Anterior cingulate cortex (tissue), 58 donors: Measurements from ENCODE around the gene SSUH2.
"Not testable (repeated sequence)": the region's sequence is repeated elsewhere in the genome, so short reads cannot be mapped to it uniquely, and the experiment has no call there.

ENCODE experiments used
- DNase-seq, 58 donors: peaks; one replicate each; lab custom pipeline; 2025; lab: John Stamatoyannopoulos, UW

SSUH2 gene

DNA sequence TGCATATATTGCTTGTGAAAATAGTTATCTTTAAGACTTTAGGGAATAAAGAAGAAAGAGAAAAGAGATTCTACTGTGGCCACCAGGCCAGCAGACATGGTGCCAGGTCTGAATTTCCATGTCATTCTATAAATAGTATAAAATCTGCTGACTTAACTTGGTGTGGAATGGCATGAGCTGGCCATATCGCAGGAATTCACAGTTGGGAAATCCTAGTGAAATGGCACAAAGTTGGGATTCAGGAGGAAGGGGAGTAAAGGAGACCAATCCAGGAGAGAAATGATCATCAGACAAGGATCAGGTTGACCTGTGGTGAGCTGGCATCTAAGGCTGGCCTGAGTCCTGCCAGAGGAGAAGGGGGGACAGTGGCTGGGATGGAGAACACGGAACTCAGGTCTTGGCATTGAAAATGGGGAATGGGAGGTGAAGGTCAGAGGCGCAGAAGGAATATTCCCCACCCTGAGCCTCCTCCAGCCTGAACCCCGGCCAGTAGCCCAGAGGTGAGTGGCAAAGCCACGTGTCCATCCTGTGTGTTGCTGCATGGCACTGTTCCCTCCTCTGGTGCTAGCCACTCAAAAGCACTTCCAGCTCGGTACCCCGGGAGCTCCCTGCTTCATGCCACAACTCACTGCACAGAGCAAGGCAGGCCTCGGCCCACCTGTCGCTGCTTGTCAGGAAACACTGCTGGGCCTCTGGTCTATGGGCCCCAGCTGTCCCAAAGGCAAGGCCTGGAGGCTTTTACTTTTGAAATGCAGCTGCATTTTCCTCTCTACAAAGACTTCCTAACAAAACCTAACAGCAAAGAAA is 51.4 kb downstream of the SSUH2 start:
- peak in 3 of 58 donors; percentile 1 to 6 (median 3) for DNase-seq

DNA sequence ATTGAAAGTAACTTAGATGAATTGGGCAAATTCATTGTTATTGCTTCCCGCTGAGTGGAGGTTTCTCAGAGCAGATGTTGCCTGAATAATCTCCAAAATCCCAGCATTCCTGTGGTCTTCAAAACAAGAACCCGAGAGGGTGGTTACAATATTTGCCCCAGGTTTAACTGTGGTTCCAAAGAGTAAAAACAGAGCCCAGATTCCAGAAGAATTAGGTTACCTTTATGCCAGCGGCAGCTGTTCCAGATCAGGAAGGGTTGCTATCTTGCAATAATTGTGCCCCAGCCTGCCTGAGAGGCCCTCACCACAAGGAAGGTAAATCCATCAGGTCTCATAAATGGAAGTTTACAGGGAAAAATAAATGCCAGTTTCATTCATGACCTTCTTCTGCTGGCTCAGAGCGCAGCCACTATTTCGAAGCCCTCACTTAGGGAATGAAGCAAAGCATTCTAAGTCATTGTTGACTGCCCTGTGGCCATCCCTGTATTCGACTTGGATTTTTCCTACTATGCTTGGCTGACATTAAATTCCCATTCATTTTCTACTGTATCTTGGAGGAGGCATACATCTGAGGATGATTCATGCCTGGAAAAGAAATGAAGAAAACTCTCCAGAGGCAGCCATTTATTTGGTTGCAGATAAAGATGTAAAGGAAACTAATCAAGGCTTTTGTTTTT is 54.6 kb downstream of the SSUH2 start:
- no peak for DNase-seq

DNA sequence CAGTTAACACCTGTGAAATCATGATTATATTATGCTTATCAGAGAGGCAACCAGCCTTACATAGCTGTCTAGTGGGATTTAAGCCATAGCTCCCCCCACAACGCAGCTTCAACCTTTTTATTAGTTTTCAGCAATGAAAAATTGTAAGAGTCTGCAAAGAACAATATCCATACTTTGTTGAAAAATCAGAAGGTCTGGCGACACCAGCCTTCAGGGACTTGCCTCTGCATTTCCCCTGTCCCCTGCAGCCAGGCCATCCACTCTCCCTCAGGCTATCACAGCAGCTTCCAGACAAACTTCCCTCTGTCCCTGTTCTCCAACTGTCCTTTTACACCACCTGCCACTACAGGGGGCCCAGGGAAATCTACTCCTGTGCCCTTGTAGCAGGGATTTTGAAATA is 59.9 kb downstream of the SSUH2 start:
- no peak for DNase-seq

DNA sequence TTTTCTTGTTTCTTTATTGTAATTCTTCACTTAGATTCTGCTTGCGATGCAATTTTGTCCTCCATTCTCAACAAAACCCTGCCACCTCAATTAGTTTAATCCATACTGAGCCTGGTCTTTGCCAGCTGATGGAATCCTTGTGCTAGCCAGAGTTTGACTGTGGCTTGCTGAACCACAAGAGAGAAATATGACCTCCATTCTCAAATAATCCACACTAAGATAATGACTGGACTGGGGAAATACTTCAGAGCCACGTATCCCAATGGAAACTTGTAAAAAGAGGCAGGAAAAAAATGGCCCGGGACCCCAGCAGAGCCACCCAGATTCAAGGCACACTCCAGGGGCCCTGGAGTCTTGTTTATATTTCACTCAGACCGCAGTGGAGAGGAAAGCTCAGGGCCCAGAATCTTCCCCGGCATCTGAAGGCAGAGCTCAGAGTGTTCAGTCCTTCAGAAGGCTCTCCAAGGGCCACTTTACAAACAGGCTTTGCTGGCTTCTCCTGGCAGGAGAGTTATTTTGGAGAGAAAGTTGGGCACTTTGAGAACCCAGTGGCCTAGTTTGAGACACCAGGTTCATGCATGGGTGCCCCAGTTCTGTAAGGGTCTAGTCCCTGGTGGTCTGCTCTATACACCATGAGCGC is 62.7 kb downstream of the SSUH2 start:
- DNase-seq = no peak

- DNase-seq = no peak
Observed at GRCh38 chr3:8581373-8581772, 63.2 kb downstream of the SSUH2 start.

- not testable (repeated sequence) for DNase-seq
Observed at GRCh38 chr3:8580434-8580833, 64.2 kb downstream of the SSUH2 start.

DNA sequence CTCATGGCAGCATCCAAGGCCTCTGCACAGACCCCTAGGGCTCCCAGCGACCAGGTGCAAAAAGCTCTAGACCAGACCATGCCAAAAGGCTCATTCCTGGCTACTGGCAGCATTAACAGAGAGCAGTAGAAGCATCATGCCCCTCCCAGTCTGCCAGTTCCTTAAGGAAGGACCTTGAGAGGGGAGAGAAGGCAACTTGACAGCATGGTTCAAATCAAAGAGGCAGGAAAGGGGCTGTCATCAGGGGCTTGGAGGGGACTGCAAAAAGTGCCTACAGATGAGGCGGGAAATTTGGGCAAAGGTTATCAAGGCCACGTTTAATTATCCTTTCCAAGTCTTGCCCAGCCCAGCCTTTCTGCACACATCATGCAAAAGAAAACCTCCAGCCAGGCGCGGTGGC is 64.7 kb downstream of the SSUH2 start:
- no peak for DNase-seq

DNA sequence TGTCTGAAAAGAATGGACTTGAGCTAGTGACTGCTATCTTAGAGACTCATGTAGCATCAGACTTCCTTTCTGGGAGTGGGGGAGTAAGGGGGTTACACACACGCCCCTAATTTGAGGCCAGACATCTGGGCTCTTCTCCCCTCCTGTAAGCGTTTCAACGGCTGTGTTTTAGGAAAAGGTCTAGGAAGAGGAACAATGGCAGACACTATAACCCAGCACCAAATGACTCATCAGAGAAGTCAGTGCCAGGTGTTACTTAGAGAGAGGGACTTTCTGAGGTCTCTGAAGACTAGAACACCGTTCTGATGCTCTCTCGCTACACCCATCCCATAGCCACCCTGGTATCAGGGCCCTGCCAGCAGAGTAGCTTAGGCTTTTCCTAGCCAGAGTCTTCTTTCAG is 65.5 kb downstream of the SSUH2 start:
- no peak for DNase-seq

DNA sequence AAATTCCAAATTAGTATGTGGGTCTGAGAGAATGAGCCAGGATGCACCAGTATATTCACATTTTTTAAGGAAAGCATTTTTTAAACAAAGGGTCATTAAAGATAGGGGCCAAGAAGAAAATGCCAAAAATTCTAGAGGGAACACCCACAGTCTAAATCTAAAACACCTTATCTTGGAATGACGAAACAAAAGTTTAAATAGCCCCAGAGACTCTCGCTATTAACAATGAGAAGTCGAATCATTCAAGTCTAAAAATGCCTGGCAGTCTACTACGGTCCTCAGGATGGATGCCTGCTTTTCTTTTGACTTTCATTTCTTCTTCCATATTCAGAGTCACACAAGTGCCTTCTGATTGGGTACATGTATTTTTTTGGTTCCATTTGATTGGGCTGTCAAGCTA is 66.3 kb downstream of the SSUH2 start:
- no peak for DNase-seq

DNA sequence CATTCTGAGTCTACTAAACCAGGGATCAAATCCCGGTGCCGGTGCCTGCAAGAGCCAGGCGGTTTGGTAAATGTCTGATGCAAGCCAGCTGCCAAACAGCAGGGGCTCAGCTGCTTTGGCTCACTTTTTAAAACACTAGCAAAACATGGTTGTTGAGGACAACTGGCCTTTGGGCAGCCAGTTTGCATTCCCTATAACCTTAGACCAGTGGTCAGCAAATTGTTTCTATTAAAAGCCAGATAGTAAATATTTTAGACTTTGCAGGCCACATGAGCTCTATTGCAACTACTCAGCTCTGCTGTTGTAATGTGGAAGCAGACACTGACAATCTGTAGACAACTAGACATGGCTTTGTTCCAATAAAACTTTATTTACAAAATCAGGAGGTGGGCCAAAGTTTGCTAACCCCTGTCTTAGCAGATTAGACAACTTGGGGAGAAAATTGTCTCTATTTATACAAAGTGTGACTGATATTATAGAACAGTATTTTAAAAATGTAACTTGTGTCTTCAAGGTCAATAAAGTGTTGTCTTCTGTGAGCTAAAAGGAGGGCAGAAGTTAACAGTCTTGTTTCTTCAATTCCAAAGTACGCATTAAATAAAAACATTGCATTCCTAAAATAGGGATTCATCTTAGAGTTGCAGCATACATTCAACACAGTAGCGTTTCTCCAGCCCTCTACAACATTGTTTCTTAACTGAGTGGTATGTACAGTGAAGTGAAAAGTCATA is 67.6 kb downstream of the SSUH2 start:
- no peak for DNase-seq

GRCh38 chr3:8576436-8576835 is 68.2 kb downstream of the SSUH2 start:
- no peak for DNase-seq

DNA sequence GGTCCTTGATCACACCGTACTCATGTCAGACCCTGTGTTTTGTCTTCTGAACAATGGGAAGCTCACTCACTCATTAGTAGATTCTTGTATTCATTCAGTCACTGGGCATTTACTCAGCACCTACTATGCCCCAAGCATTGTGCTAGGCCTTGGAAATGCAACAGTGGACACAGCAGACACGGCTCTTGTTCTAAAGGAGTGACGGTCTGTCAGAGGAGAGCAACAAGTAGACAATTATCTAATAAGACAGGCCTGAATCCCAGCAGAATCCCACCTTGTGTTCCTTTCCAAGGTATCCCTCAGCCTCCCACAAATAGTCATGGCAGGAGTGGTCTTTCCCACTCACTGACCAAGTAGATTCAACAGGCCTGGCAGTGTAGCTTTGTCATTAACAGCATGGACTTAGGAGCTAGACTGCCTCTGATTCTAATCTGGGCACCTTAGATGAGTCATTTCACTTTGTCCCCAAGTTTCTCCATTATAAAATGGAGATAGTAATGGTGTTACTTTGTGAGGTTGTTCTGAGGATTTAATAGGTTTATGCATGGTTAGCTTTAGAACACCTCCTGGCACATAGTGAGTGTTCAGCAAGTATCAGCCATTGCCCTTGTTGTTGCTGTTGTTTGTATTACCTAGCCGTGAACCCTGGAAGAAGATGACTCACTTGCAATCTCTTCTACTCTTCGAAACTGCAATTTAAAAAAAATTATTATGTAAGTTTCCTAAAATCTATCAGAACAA is 69.1 kb downstream of the SSUH2 start:
- no peak for DNase-seq

DNA sequence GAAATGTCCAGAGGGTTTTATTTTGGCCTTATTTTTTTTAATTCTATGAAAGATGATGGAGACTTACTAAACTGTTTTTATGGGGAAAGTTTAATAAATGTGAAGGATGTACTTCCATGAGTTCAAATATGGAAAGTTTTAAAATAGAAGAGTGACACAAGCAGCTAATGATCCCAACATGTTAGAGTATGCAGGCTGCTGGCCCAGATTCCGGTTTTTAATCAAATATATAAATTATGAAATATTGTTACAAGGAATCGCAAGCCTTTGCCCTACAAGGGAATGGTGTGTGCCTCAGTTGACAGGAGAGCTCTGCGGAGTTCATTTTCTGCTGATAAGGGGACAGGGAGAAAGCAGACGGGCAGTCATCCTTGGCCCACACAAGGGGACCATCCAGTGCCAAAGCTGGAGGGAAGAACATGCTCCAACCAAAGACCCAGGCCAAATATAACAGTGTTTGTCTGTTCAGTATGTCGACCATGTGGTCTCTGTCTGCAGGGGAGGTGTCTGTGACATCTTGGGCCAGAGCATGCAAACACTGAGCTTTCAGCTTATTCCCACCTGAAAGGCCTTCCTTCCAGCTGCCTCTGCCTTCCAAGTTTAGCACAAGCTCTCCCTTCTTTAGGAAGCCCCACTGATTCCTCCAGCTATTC is 69.8 kb downstream of the SSUH2 start:
- no peak for DNase-seq

DNA sequence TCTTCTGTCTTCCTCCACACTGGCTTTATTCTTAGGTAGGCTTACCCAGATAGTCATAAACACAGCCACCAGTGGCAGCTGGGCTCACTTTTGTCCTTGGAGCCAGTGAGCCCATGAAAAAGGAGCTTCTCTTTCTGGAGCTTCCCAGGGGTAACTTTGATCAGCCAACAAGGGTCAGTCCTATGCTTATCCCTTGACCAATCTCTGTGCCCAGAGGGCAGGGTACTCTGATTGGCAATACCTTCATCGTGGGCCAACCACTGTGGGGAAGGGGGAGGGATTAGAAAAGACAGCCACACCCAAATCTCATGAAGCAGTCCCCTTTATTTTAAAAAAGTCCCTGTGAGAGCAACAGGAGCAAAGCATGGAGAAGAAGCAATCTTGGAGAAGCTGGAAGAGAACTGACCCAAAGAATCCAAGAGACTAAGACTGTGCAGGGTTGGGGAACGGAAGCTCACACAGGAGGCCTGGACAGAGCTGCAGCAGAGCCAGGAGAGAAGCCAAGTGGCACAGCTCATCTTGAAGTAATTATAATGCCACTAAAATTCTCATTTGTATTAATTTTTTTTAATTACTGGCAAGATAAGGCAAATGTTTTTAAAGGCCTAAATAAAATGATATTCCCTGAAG is 70.4 kb downstream of the SSUH2 start:
- DNase-seq = no peak

GRCh38 chr3:8573342-8573926 is 71.2 kb downstream of the SSUH2 start:
- DNase-seq = no peak

DNA sequence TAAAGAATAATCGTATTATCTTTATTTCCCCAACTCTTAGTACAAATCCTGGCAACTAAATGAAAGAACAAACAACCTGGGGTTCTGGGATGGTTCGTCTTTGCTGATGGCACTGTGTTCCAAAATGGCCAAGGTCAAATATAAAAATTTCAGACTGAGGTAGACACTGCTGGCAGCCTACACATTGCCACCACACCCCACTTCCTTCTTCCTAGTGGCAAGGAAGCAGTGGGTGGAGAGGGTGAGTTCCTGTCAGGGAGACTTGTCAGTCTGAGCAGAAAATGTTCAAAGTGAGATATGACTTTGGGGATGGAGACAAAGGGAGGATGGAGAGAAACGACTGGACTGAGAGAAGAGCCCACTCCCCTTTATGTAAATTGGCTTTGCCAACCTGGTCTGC is 73.3 kb downstream of the SSUH2 start:
- DNase-seq = no peak
